ENCODE data around the gene KCNN2. TPM values are rescaled to one million over a fixed set of nuclear protein-coding genes. Genes with fewer than 3 reads are reported as not detected.

KCNN2 gene
- total RNA-seq (2022; extraction: Qiagen RNA extraction; ENCODE audit: low read depth), result 0.11 to 0.23 TPM (median 0.17 TPM) in 4 of 5 replicates, not detected in the other

DNA sequence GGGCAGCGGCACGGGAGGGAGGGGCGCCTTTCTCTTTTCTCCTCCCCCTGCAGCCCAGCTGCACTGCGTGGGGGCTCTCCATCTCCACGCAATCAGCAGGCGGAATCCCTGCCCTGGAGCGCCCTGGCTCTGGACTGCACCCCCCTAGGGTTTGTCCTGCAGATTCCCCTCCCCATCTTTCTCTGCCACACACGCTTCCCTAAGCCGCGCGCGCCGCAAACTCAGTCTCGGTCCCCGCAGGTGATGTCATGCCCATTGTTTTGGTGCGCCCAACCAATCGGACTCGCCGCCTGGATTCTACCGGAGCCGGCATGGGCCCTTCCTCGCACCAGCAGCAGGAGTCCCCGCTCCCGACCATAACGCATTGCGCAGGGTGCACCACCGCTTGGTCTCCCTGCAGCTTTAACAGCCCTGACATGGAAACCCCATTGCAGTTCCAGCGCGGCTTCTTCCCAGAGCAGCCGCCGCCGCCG is at the start of gene KCNN2:
KCNN2 (plus strand) TSS at position 347 of the 473 bp plus-strand sequence; CDS start at position 417, 70 bp downstream.

